Measurements from ENCODE around the gene CFAP57.

Gene CFAP57

DNA sequence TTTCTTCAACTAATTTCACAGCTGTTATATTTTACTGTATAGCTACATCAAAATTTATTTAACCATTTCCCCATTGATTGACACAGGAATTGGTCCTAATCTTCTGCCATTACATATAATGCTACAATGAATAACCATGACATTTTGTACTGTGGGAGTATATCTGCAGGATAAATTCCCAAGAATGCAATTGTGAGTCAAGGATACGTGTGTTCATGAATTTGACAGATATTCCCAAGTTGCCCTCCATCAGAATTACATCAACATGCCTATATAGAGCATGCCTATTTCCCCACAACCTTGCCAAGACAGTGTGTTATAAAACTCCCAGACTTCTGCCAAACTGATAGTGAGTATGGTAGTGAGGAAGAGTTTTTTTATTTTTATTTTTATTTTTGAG lies 125.9 kb downstream of the CFAP57 start:
- no peak for FAIRE-seq
- DNase-seq (ENCODE audit: low spot score), result no peak

GRCh38 chr1:43299101-43299500 lies 127.0 kb downstream of the CFAP57 start:
- FAIRE-seq (no peak), DNase-seq (ENCODE audit: low spot score) (no peak)

- DNase-seq (ENCODE audit: low spot score) (no peak), FAIRE-seq (no peak)
Observed at GRCh38 chr1:43300378-43301094, 128.4 kb downstream of the CFAP57 start, which contains the start of gene TIE1. TSS of gene TIE1 (plus strand) at chr1:43300982. CDS start at chr1:43301072, 90 bp downstream.

DNA sequence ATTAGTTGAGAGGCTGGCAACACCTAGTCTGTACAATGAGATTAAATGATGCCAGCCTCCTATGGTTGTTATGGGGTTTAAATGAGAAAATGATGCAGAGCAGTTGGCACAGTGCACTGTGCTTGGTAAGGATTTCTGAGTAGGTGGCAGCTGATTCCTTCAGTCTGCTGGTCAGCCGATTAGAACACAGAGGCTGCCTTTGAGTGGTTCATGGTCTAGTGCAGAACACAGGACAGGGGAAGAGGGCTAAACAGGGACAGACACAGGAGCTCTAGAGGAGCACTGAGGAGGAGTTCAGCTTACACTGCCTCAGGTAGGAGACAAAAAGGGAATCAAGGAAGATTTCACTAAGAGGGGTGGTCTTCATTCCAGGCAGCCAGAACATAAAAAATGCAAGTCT lies 130.1 kb downstream of the CFAP57 start:
- FAIRE-seq, result no peak
- DNase-seq (ENCODE audit: low spot score), result no peak

DNA sequence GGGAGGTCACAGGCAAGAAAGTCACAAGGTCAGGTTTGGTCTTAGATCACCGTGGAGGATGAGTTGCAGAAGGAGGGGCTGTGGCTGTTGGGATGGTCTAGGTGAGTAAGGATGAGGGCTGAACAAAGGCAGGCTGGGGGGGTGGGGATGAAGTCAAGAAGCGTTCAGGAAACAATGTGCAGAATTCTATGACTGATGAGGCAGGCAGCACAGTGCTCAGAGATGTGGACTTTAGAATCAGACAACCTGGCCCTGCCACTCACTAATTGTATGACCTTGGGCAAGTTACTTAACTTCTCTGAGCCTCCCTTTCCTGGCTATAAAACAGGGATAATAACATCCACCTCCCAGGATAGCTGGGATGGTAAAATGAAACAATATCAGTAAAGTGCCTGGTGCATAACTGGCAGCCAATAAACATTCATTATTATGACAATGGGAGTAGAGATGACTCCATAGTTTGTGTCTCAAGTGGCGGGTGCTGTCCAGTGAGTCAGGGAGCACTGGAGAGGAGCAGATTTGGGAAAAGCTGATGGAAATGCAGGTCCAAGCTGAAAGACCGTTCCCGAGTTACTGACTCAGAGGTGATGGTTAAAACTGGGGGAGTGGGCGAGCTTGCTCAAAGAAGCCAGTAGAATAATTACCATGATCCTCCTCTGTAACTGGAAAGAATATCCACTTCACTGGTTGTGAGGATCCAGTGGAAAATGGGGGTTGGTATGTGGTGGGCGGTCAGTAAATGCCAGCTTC lies 130.8 kb downstream of the CFAP57 start:
- DNase-seq (ENCODE audit: low spot score) (no peak), FAIRE-seq (no peak)

DNA sequence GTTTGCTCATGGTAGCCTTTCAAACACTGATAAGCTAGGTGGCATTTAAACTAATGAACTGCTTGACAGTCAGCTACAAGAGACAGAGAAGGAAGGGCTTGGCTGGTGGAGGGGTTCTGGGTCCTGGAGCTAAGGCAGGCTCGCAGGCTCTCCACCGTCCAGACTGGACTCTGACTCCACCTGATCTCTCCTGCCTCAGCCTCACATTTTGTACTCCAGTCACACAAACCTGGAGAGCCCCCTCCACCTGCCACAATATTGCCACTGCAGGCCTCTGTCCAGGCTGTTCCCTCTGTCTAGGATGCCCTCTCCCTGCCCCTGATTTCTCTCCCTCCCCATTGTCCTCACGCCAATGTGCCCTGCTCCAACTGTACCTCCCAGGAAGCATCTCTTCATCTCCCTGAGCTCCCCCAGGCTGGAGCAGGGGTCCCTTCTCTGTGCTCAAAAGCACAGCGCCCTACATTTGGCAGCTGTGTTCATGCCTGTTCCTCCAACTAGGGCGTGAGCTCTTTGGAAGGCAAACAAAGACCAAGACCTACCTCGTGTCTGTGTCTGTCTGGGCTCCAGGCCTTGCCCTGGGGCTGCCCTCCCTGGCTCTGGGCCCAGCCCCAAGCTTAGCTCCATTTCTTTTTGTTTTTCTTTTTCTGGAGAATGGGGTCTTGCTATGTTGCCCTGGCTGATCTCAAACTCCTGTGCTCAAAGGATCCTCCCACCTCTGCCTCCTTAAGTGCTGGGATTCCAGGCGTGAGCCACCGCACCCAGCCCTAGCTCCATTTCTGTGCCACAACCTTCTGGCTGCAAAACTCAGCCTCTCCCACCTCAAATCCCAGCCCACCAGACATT lies 131.6 kb downstream of the CFAP57 start:
- FAIRE-seq, result no peak
- no peak for DNase-seq (ENCODE audit: low spot score)
